ENCODE results near the gene TMEM9.

TMEM9 gene

DNA sequence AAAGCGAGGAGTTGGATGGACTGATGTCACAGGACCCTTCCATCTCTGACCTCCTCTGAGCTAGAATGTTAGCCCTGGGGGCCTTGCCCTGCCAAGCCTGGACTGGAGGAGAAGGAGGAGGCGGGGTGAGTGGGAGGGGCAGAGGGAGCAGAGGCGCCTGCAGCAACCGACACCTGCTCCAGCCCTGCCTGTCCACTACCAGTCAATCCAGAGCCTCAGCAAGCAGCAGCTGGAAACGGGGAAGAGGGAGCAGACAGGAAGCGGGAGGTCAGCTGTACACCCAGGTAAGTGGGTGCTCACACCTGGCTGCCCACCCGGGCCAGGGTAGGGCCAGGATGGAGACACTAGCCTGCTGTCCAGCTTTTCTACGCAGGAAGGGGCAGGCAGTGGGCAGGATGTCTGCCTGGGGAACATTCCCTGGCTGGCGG lies 36.4 kb upstream of the TMEM9 start, which contains the start of gene IGFN1:
TSS of gene IGFN1 (plus strand) at position 201 of the 428 bp plus-strand sequence. CDS start 2,470 bp downstream, outside the sequence.
- CTCF ChIA-PET, result no interaction called here
- TF ChIP-seq TARDBP (IDR thresholded peaks at IDR 0.05), result no peak
- no peak for TF ChIP-seq FOXK2 (IDR thresholded peaks at IDR 0.05)
- DNase-seq (ENCODE audit: extremely low spot score), result no peak
- POLR2A ChIA-PET, result no interaction called here

DNA sequence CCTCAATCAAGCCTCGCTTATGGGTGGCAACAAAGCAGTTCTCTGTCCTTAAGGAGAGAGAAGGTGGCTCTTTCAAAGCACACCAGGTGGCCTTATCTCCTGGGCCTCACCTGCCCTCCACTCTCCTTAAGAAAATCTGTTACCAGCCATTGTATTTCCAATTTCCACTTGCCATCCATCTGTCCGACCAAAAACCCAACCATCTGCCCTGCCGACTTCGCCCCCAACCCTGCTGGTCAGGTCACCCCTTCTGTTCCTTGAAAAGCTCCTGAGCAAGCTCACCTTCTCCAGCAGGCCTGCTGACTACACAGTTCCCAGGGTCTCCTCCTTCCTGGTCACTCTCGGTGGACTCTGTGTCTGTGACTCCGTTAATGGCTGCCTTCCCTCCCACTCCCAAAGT lies 35.7 kb upstream of the TMEM9 start:
- TF ChIP-seq ZNF384 (IDR thresholded peaks at IDR 0.05) (no peak), ARNT (IDR thresholded peaks at IDR 0.05) (no peak), SP1 (IDR thresholded peaks at IDR 0.05) (no peak), HDGF (IDR thresholded peaks at IDR 0.05; ENCODE audit: borderline replicate concordance) (no peak), NFRKB (IDR thresholded peaks at IDR 0.05) (no peak), SUZ12 (IDR thresholded peaks at IDR 0.05) (no peak), CTBP1 (IDR thresholded peaks at IDR 0.05; ENCODE audit: borderline replicate concordance) (no peak), TARDBP (IDR thresholded peaks at IDR 0.05) (no peak), BHLHE40 (IDR thresholded peaks at IDR 0.05; ENCODE audit: borderline replicate concordance) (no peak), FOXK2 (IDR thresholded peaks at IDR 0.05) (no peak), LEF1 (IDR thresholded peaks at IDR 0.05; ENCODE audit: borderline replicate concordance) (no peak), FOXM1 (IDR thresholded peaks at IDR 0.05; ENCODE audit: borderline replicate concordance) (no peak), ELF4 (IDR thresholded peaks at IDR 0.05) (no peak), L3MBTL2 (conservative IDR thresholded peaks at IDR 0.05) (no peak), FOXA1 (IDR thresholded peaks at IDR 0.05) (no peak)
- TF ChIP-seq, protein P1, sequence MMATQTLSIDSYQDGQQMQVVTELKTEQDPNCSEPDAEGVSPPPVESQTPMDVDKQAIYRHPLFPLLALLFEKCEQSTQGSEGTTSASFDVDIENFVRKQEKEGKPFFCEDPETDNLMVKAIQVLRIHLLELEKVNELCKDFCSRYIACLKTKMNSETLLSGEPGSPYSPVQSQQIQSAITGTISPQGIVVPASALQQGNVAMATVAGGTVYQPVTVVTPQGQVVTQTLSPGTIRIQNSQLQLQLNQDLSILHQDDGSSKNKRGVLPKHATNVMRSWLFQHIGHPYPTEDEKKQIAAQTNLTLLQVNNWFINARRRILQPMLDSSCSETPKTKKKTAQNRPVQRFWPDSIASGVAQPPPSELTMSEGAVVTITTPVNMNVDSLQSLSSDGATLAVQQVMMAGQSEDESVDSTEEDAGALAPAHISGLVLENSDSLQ (IDR thresholded peaks at IDR 0.05), result no peak
- ChIA-PET POLR2A (no interaction called here), CTCF (no interaction called here)
- no peak for DNase-seq (ENCODE audit: extremely low spot score)

DNA sequence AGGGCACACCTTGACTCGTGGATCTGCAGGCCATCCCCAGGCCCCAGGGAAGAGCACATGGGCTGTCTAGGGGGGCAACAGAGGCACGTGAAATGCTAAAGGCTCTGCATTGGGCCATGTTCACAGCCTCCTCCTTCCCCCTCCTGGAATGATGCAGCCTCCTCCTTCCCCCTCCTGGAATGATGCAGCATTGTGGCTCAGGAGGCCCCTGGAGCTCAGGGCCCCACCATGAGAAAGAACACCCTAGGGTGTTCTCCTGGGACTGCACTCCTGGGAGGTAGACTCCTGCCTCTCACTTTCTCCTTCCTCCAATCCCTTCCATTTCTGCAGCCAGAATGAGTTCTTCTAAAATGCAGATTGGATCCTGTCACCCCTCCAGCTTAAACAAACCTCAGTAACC lies 34.8 kb upstream of the TMEM9 start:
- ChIA-PET POLR2A (no interaction called here), CTCF (no interaction called here)
- DNase-seq (ENCODE audit: extremely low spot score), result no peak
- TF ChIP-seq TARDBP (IDR thresholded peaks at IDR 0.05) (no peak), SUZ12 (IDR thresholded peaks at IDR 0.05) (no peak)

DNA sequence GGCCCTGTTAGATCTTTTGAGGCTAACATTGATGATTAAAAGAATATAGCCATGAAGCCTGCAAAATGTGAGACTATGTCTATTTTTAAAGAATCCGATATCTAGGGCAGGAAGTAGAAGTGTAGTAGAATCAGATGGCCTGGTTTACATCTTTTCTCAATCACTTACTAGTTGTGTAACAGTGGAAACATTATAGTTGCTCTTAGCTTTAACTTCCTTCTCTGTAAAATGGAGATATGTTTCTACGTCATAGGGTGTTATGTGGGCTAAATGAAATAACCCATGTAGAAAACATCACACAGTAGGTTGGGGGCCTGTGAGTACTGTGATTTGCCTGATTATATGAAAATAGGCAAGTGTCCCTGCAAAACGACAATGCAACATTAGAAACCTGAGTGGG lies 31.9 kb upstream of the TMEM9 start:
- TF ChIP-seq FOXK2 (IDR thresholded peaks at IDR 0.05) (no peak), NFRKB (IDR thresholded peaks at IDR 0.05) (no peak), TARDBP (IDR thresholded peaks at IDR 0.05) (no peak), LEF1 (IDR thresholded peaks at IDR 0.05; ENCODE audit: borderline replicate concordance) (no peak), FOXA1 (IDR thresholded peaks at IDR 0.05) (no peak), ELF4 (IDR thresholded peaks at IDR 0.05) (no peak), FOXM1 (IDR thresholded peaks at IDR 0.05; ENCODE audit: borderline replicate concordance) (no peak), SP1 (IDR thresholded peaks at IDR 0.05) (no peak), ARNT (IDR thresholded peaks at IDR 0.05) (no peak), BHLHE40 (IDR thresholded peaks at IDR 0.05; ENCODE audit: borderline replicate concordance) (no peak), HDGF (IDR thresholded peaks at IDR 0.05; ENCODE audit: borderline replicate concordance) (no peak), L3MBTL2 (conservative IDR thresholded peaks at IDR 0.05) (no peak), ZNF384 (IDR thresholded peaks at IDR 0.05) (no peak), SUZ12 (IDR thresholded peaks at IDR 0.05) (no peak), CTBP1 (IDR thresholded peaks at IDR 0.05; ENCODE audit: borderline replicate concordance) (no peak)
- TF ChIP-seq, protein P1 (IDR thresholded peaks at IDR 0.05), result no peak
- ChIA-PET POLR2A (no interaction called here), CTCF (no interaction called here)
- no peak for DNase-seq (ENCODE audit: extremely low spot score)

DNA sequence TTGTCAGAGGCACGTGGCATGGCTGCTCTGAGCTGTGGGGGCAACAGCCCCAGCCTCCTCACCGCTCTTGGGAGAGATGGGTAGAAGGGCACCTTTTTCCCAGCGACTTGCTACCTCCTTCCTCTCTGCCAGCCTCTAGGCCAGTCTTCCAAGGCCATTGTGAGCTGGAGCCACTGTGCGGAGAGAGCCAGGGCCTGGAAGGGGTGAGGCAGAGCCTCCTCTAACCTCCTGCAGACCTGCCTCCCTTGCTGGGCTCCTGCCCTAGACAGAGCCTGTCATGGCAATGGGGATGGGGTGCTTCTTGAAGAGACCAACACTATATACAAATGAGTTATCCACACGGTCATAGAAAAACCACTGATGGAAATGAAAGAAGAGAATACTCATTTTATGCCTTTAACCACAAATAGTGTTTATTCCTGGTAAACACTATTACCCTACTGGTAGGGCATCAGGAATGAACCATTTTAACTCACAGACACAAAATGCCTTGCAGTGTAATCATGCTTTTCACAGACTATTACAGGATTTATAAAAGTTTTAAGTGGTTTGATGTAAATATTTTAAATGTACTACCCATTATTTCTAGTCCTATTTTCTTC lies 31.4 kb upstream of the TMEM9 start:
- no peak for TF ChIP-seq FOXM1 (IDR thresholded peaks at IDR 0.05; ENCODE audit: borderline replicate concordance)
- TF ChIP-seq L3MBTL2 (conservative IDR thresholded peaks at IDR 0.05), result no peak
- TF ChIP-seq, protein P1 (IDR thresholded peaks at IDR 0.05), result no peak
- TF ChIP-seq ZNF384 (IDR thresholded peaks at IDR 0.05), result no peak
- TF ChIP-seq LEF1 (IDR thresholded peaks at IDR 0.05; ENCODE audit: borderline replicate concordance), result no peak
- TF ChIP-seq FOXA1 (IDR thresholded peaks at IDR 0.05), result no peak
- TF ChIP-seq FOXK2 (IDR thresholded peaks at IDR 0.05), result no peak
- no peak for TF ChIP-seq CTBP1 (IDR thresholded peaks at IDR 0.05; ENCODE audit: borderline replicate concordance)
- TF ChIP-seq SP1 (IDR thresholded peaks at IDR 0.05), result no peak
- no peak for TF ChIP-seq BHLHE40 (IDR thresholded peaks at IDR 0.05; ENCODE audit: borderline replicate concordance)
- TF ChIP-seq TARDBP (IDR thresholded peaks at IDR 0.05), result no peak
- no peak for DNase-seq (ENCODE audit: extremely low spot score)
- POLR2A ChIA-PET, result no interaction called here
- CTCF ChIA-PET, result no interaction called here

DNA sequence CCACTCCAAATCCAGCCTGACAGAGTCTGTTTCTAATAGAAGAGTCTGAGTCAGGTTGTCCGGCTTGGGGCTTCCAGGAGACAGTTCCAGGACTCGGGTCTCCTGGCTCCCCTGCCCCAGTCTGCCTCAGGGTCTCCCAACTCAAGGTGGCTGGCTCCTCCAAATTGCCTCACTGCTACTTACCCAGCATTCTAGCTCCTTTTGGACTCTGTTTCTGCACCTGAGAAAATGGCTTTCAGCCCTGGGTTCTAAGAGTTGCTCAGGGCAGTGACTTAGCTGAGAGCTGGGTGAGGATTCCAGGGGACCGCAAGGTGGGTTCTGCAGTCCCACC lies 30.8 kb upstream of the TMEM9 start:
- CTCF ChIA-PET, result no interaction called here
- TF ChIP-seq TARDBP (IDR thresholded peaks at IDR 0.05), result no peak
- no peak for TF ChIP-seq LEF1 (IDR thresholded peaks at IDR 0.05; ENCODE audit: borderline replicate concordance)
- no peak for TF ChIP-seq FOXA1 (IDR thresholded peaks at IDR 0.05)
- no peak for TF ChIP-seq L3MBTL2 (conservative IDR thresholded peaks at IDR 0.05)
- TF ChIP-seq ZNF384 (IDR thresholded peaks at IDR 0.05), result no peak
- TF ChIP-seq SP1 (IDR thresholded peaks at IDR 0.05), result no peak
- POLR2A ChIA-PET, result interaction anchor here (1.4 kb wide), 1 partner anchor 14 kb away, joined by 8 read pairs; no protein-coding TSS in a partner anchor
- DNase-seq (ENCODE audit: extremely low spot score), result no peak

All from HEK293T (cell line).